Measurements from ENCODE around the gene SHOX.

SHOX gene

DNA sequence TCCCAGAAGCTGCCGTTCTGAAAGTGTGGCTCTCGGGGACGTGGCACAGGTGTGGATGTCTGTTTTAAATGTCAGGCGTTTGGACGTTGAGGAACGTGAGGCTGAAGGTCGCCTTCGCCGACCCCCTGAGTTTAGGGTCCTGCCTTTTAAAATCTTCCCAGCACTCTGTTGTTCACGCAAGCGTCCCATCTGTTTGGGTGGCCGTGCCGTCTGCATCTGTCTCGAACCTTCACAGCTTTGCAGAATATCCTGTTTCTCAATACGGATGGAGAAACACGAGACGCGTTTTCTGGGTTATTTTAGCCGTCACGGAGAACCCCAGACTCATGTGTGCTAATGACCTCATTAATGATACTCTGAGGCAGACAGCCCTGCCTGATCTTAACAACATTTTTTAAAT, 31.5 kb downstream of the SHOX start:
- no peak for DNase-seq
- H3K9me3 Mint-ChIP-seq: peaks cover 6% of the 10 kb centered on the region
- H3K27me3 Mint-ChIP-seq: no peaks in the 10 kb centered on the region
- no peak overlapping the region for H3K27ac Mint-ChIP-seq
- no peak overlapping the region for H3K4me3 Mint-ChIP-seq
- no peaks in the 10 kb centered on the region for H3K36me3 Mint-ChIP-seq (ENCODE audit: low read depth)
- H3K4me1 Mint-ChIP-seq (ENCODE audit: low read depth): no peaks in the 10 kb centered on the region

DNA sequence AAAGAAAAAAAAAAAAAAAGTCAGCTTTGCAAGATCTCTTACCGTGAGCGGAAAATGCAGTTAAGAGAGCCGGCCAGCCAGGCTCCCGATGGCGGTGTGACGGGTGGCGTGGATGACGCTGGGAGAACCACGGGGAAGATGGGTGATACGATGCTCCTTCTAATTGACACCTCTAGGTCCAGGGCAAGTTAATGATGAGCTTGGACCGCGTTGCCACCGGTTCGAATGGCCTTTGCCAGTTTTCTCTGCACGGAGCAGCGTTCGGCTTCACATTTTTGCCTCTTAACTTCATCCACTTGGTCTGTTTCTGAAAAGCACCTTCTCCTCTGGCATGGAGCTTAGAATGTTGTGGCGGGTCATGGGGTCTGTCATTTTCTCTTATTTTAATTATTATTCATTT, 33.2 kb downstream of the SHOX start:
- H3K36me3 Mint-ChIP-seq (ENCODE audit: low read depth): no peaks in the 10 kb centered on the region
- no peaks in the 10 kb centered on the region for H3K4me1 Mint-ChIP-seq (ENCODE audit: low read depth)
- no peak for DNase-seq
- no peak overlapping the region for H3K4me3 Mint-ChIP-seq
- peaks cover 6% of the 10 kb centered on the region for H3K9me3 Mint-ChIP-seq
- H3K27ac Mint-ChIP-seq: no peak overlapping the region
- H3K27me3 Mint-ChIP-seq: no peaks in the 10 kb centered on the region

DNA sequence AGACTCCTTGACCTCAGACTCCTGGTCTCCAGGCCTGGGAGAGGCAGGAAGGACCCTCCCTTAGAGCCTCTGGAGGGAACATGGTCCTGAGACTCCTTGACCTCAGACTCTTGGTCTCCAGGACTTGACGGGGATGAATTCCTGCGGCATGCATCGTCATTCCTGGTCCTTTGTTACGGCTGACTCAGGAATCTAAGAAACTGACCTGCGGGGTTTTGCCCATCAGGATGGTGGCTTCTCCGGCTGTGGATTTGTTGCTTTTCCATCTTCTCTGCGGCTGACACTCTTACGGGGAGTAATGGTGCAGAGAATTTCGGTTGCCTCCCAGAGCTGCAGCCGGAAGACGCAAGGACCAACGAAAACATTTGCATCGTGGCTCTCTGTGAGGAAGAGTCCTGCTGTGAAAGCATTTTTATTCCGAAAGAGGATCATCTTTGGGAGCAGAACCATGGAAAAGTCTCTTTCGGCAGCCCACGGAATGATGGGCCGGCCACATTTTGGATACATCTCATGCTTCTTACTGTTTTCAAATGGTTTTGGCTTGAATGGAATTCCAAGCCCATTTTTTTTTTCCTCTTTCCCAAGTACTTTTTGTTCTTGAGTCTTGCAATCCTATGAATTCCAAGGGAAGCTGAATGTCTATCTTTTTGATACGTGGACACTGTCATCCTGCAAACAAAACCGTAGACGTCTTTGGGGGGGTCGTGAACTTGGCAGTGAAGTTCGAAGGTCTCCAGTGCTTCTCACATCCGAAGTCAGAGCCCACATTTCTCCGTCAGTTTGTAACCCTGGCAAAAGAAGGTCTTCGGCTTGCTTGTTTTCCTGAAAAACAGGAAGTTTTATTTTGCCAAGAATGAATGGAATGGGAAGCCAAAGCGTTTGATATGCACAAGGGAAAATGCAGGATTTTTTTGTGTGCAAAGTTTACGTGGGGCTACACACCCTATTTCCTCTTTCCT, 36.5 kb downstream of the SHOX start:
- Mint-ChIP-seq H3K27me3 (peaks cover 12% of the 10 kb centered on the region), H3K36me3 (ENCODE audit: low read depth) (no peaks in the 10 kb centered on the region), H3K27ac (no peak overlapping the region), H3K4me1 (ENCODE audit: low read depth) (no peaks in the 10 kb centered on the region), H3K9me3 (peaks cover 6% of the 10 kb centered on the region), H3K4me3 (no peak overlapping the region)
- DNase-seq: no peak

DNA sequence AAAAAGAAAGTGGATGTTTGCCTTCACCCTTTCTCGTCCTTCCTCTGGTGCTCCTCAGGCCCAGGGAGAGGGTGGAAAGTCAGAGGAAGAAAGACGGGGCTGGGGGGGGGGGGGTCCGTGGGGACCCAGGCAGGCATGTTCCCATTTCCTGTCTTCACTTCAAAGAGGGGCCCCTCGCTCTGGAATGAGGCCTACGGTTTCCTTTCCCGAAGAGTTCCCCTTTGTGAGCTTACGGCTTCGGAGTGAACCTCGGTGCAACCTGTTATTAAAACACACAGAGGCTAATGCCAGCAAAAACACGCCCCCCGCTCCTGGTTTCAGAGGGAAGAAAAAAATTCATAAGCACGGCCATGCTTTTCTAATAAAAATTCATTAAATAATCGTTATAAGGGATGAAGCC, 40.1 kb downstream of the SHOX start:
- peaks cover 25% of the 10 kb centered on the region for H3K27me3 Mint-ChIP-seq
- H3K4me1 Mint-ChIP-seq (ENCODE audit: low read depth): no peaks in the 10 kb centered on the region
- no peak for DNase-seq
- peaks cover 4% of the 10 kb centered on the region for H3K9me3 Mint-ChIP-seq
- H3K4me3 Mint-ChIP-seq: no peak overlapping the region
- no peaks in the 10 kb centered on the region for H3K36me3 Mint-ChIP-seq (ENCODE audit: low read depth)
- no peak overlapping the region for H3K27ac Mint-ChIP-seq

DNA sequence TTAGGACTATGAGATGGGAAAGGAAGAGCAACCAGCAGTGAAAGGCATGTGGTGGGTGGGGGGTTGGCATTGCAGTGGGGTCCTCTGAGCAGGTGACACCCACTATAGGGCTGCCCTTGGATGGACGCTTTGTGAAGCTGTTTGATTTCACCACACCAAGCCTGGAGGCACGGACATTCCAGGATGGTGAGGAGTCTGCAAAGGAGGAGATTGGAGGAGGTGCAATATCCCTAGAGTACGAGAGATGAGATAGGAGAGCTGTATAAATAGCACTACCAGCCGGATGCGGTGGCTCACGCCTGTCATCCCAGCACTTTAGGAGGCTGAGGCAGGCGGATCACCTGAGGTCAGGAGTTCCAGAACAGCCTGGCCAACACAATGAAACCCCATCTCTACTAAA, 42.3 kb downstream of the SHOX start:
- Mint-ChIP-seq H3K4me3 (no peak overlapping the region), H3K27ac (no peak overlapping the region), H3K36me3 (ENCODE audit: low read depth) (no peaks in the 10 kb centered on the region), H3K27me3 (peaks cover 29% of the 10 kb centered on the region), H3K9me3 (no peaks in the 10 kb centered on the region), H3K4me1 (ENCODE audit: low read depth) (no peaks in the 10 kb centered on the region)
- no peak for DNase-seq

DNA sequence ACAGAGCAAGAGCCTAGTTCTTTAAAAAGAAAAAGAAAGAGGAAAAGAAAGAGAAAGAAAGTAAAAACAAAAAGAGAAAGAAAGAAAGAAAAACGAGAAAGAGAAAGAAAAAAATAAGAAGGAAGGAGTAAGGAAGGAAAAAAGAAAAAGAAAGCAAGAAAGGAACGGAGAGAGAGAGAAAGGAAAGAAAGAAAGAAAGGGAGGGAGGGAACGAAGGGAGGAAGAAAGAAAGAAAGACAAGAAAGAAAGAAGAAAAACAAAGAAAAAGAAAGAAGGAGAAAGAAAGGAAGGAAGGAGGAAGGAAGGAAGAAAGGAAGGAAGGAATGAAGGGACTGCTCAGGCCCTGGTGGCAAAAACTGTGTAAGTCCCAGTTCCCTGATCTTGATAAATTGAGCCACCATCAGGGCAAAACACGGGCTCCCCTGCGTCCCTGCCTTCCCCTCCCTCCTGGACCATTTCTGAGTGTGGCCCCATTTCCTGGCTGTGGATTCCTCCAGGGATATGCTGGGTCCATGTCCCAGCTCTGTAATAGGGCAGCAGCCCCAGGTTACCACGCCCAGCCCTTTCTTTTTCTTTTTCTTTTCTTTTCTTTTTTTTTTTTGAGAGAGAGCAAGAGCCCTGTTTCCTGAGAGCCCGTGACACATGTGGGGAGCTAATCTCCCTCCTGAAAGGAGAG, 44.8 kb downstream of the SHOX start:
- Mint-ChIP-seq H3K4me1 (ENCODE audit: low read depth) (no peaks in the 10 kb centered on the region), H3K27ac (no peak overlapping the region), H3K27me3 (peaks cover 22% of the 10 kb centered on the region), H3K4me3 (no peak overlapping the region), H3K36me3 (ENCODE audit: low read depth) (no peaks in the 10 kb centered on the region), H3K9me3 (peaks cover 7% of the 10 kb centered on the region)
- no peak for DNase-seq

DNA sequence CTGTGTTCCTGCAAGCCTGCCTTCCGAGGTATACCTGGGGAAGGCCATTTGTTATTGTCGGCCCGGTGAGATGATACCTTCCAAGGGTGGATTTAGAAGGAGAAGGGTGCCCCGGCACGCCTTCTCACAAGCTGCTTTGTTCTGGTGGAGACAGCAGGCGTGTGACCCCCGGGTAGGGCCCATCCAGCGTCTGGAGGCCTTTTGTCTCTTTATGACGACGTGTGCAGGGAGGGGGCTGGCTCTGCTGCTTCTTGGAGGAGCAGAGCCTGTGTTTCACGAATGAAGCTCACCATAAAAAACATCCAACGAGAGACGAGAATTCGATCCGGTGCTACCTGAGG, 45.3 kb downstream of the SHOX start:
- H3K27me3 Mint-ChIP-seq: peaks cover 20% of the 10 kb centered on the region
- no peak overlapping the region for H3K27ac Mint-ChIP-seq

DNA sequence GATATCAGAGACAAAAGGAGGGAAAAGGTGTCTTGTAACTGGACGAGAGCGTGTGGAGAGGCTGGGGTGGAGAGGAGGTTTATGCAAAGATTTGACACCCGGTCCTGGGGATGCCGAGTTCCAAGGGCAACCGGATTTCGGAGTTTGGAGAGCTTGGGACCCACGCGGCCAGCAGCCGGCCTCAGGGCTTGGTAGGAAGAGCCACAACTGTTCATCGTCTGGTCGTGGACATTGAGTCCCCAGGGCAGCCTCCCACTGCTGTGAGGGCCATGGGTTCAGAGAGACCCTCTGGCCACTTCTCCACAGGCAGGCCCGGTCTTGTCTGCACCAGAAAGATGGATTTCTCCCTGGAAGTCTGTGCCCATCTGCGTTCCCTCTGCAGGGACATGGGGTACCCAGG, 46.8 kb downstream of the SHOX start:
- H3K36me3 Mint-ChIP-seq (ENCODE audit: low read depth): no peaks in the 10 kb centered on the region
- no peaks in the 10 kb centered on the region for H3K4me1 Mint-ChIP-seq (ENCODE audit: low read depth)
- peaks cover 7% of the 10 kb centered on the region for H3K9me3 Mint-ChIP-seq
- no peak overlapping the region for H3K4me3 Mint-ChIP-seq
- H3K27ac Mint-ChIP-seq: no peak overlapping the region
- peaks cover 13% of the 10 kb centered on the region for H3K27me3 Mint-ChIP-seq
- no peak for DNase-seq

More for the DNA sequence above, 45.3 kb downstream of the SHOX start:
- Mint-ChIP-seq H3K4me3 (no peak overlapping the region), H3K4me1 (ENCODE audit: low read depth) (no peaks in the 10 kb centered on the region), H3K9me3 (peaks cover 7% of the 10 kb centered on the region), H3K36me3 (ENCODE audit: low read depth) (no peaks in the 10 kb centered on the region)
- DNase-seq: no peak

DNA sequence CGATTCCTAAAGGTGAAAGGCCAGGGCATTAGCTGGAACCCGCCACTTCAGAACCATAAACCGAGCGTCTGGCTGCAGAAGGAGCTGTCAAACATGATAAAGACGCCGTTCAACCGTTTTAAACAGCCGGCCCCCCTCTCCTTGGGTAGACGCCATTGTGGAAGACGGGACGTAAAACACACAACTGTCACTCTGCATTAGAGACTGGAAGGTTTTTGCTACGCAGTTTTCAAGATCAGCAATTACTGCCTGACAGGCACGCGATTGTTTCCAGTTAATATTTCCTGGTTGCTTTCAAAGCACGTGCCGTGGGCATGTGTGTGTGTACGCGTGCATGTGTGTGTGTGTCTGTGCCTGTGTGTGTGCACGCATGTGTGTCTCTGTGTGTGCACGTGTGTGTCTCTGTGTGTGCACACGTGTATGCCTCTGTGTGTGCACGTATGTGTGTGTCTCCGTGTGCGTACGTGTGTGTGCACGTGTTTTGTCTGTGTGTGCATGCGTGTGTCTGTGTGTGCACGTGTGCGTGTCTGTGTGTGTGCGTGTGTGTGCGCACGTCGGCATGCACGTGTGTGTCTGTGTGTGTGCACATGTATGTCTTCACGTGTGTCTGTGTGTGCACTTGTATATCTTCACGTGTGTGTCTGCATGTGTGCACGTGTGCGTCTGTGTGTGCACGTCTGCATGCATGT, 48.8 kb downstream of the SHOX start:
- Mint-ChIP-seq H3K36me3 (ENCODE audit: low read depth) (no peaks in the 10 kb centered on the region), H3K4me3 (no peak overlapping the region), H3K4me1 (ENCODE audit: low read depth) (no peaks in the 10 kb centered on the region), H3K27ac (no peak overlapping the region), H3K27me3 (peaks cover 4% of the 10 kb centered on the region), H3K9me3 (peaks cover 7% of the 10 kb centered on the region)
- DNase-seq: no peak

DNA sequence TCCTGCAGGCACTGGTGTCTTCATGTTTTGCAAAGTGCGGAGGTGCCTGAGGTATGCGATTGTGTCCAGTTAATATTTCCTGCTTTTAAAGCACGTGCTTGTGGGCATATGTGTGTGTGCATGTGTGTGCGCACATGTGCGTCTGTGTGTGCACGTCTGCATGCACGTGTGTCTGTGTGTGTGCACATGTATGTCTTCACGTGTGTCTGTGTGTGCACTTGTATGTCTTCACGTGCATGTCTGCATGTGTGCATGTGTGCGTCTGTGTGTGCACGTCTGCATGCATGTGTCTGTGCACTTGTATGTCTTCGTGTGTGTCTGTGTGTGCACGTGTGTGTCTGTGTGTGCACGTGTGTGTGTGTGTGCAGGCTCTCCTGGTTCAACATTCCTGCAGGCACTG, 49.5 kb downstream of the SHOX start:
- Mint-ChIP-seq H3K27me3 (peaks cover 4% of the 10 kb centered on the region), H3K9me3 (peaks cover 7% of the 10 kb centered on the region), H3K4me3 (no peak overlapping the region), H3K4me1 (ENCODE audit: low read depth) (no peaks in the 10 kb centered on the region), H3K27ac (no peak overlapping the region), H3K36me3 (ENCODE audit: low read depth) (no peaks in the 10 kb centered on the region)
- no peak for DNase-seq

DNA sequence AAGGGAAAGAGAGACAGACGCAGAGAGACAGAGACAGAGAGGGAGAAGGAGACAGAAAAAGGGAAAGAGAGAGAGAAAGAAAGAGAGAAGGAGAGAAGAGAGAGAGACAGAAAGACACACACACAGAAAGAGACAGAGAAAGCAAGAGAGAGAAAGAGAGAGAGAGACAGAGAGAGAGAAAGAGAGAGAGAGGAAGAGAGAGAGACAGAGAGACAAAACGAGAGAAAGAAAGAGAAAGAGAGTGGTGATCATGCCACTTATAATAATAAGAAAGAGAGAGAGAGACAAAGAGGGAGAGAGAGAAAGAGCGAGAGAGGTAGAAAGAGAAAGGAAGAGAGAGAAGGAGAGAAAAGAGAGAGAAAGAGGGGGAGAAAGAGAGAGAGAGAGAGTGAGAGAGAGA, 51.4 kb downstream of the SHOX start:
- H3K4me3 Mint-ChIP-seq: no peak overlapping the region

DNA sequence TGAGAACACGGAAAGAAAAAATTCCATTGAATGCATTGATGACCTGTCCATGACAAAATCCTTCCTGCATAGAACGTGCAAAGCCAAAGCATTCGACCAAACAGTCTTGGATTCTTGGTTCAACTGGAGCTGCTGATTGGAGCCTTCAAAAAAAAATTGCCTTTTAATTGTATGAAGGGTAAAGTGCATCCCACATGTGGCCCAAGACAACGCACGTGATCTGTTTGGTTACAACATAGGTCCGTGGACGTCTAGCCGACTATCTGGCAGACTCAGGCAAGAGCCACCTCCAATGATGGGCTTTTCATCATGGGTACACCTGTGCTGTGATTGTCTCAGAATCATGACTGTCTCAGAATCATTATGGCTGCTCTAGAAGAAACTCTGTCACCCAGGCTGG, 52.3 kb downstream of the SHOX start:
- no peaks in the 10 kb centered on the region for H3K36me3 Mint-ChIP-seq (ENCODE audit: low read depth)
- H3K4me1 Mint-ChIP-seq (ENCODE audit: low read depth): no peaks in the 10 kb centered on the region
- peaks cover 7% of the 10 kb centered on the region for H3K9me3 Mint-ChIP-seq
- no peak for DNase-seq
- no peak overlapping the region for H3K27ac Mint-ChIP-seq
- H3K27me3 Mint-ChIP-seq: no peaks in the 10 kb centered on the region
- no peak overlapping the region for H3K4me3 Mint-ChIP-seq

More for the DNA sequence above, 51.4 kb downstream of the SHOX start:
- Mint-ChIP-seq H3K4me1 (ENCODE audit: low read depth) (no peaks in the 10 kb centered on the region), H3K27ac (no peak overlapping the region), H3K9me3 (peaks cover 7% of the 10 kb centered on the region), H3K36me3 (ENCODE audit: low read depth) (no peaks in the 10 kb centered on the region), H3K27me3 (no peaks in the 10 kb centered on the region)
- no peak for DNase-seq

DNA sequence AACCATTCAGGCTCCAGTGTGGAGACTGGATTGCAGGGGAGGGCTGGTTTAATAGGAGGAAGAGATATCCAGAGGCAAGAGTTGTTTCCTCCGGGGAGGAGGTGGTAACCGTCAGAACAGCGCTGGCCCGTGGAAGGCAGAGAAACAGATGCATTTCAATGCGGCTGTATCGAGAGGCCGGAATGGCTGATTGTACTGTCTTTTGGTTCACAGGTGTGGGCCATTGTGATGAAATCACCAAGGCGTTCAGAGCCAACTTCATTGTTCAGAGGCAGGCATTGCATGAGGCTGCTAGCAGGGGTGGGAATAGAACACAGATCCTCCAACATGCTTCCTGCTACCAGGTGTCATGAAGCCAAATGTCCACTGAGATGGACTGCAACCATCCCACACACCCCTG, 53.0 kb downstream of the SHOX start:
- Mint-ChIP-seq H3K4me3 (no peak overlapping the region), H3K4me1 (ENCODE audit: low read depth) (no peaks in the 10 kb centered on the region), H3K9me3 (peaks cover 7% of the 10 kb centered on the region), H3K27ac (no peak overlapping the region), H3K36me3 (ENCODE audit: low read depth) (no peaks in the 10 kb centered on the region), H3K27me3 (no peaks in the 10 kb centered on the region)
- no peak for DNase-seq

DNA sequence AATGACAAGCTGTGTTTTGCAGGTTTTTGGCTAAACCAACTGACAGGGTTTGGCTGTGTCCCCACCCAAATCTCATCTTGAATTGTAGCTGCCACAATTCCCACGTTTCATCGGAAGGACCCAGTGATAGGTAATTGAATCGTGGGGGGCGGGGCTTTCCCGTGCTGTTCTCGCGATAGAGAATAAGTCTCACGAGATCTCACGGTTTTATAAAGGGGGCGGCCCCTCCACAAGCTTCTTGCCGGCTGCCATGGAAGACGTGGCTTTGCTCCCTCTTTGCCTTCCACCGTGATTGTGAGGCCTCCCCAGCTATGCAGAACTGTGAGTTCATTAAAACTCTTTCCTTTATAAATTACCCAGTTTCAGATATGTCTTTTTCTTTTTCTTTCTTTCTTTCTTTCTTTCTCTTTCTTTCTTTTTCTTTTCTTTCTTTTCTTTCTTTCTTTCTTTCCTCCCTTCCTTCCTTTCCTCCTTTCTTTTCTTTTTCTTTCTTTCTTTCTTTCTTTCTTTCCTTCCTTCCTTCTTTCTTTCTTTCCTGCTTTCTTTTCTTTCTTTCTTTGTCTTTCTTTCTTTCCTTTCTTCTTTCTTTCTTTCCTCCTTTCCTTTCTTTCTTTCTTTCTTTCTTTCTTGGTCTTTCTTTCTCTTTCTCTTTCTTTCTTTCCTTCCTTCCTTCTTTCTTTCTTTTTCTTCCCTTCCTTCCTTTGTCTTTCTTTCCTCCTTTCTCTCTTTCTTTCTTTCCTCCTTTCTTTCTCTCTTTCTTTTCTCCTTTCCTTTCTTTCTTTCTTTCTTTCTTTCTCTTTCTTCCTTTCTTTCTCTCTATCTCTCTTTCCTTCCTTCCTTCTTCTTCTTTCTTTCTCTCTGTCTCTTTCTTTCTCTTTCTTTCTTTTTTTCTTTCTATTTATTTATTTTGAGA, 54.8 kb downstream of the SHOX start:
- Mint-ChIP-seq H3K27me3 (no peaks in the 10 kb centered on the region), H3K4me1 (ENCODE audit: low read depth) (no peaks in the 10 kb centered on the region), H3K36me3 (ENCODE audit: low read depth) (no peaks in the 10 kb centered on the region), H3K27ac (no peak overlapping the region), H3K9me3 (no peaks in the 10 kb centered on the region), H3K4me3 (no peak overlapping the region)
- DNase-seq: no peak
